H9 (cell line): ENCODE results near the gene STK25. TPM values are rescaled to one million over a fixed set of nuclear protein-coding genes. Genes with fewer than 3 reads are reported as not detected.

Source experiments
- DNase-seq: peaks from one replicate; pipeline ENCODE4 v3.0.0-alpha.2; 2017
- H2AFZ ChIP-seq: one replicate; pipeline ENCODE4 v1.6.1; 2013; ENCODE audit warnings: mild to moderate bottlenecking, low read length, control low read depth, moderate library complexity
- H2AK5ac ChIP-seq: 2 replicates; pipeline ENCODE4 v1.6.1; 2013; ENCODE audit warnings: low read length, control low read depth, mixed read lengths; ENCODE audit not compliant: insufficient read length
- H2BK120ac ChIP-seq: one replicate; pipeline ENCODE4 v1.6.1; 2013; ENCODE audit warnings: low read depth, mild to moderate bottlenecking, low read length, control low read depth, inconsistent platforms; ENCODE audit not compliant: poor library complexity, severe bottlenecking
- H2BK12ac ChIP-seq: 2 replicates; pipeline ENCODE4 v1.6.1; 2013; ENCODE audit warnings: low read length, control low read depth, mixed read lengths, low read depth; ENCODE audit not compliant: insufficient read length
- H2BK15ac ChIP-seq: 2 replicates; pipeline ENCODE4 v1.6.1; 2013; ENCODE audit warnings: low read depth, low read length, control low read depth
- H2BK20ac ChIP-seq: one replicate; pipeline ENCODE4 v1.6.1; 2013; ENCODE audit warnings: low read depth, mild to moderate bottlenecking, low read length, control low read depth, inconsistent platforms; ENCODE audit not compliant: poor library complexity, severe bottlenecking
- H2BK5ac ChIP-seq: 2 replicates; pipeline ENCODE4 v1.6.1; 2013; ENCODE audit warnings: low read length, control low read depth, mixed read lengths; ENCODE audit not compliant: insufficient read length
- H3K14ac ChIP-seq: 2 replicates; pipeline ENCODE4 v1.6.1; 2013; ENCODE audit warnings: low read length, control low read depth; ENCODE audit not compliant: insufficient read depth
- H3K18ac ChIP-seq: 2 replicates; pipeline ENCODE4 v1.6.1; 2013; ENCODE audit warnings: low read depth, mild to moderate bottlenecking, mixed read lengths, low read length, control low read depth; ENCODE audit not compliant: insufficient read length
- H3K23ac ChIP-seq: 2 replicates; pipeline ENCODE4 v1.6.1; 2013; ENCODE audit warnings: low read length, control low read depth, mixed read lengths, low read depth; ENCODE audit not compliant: insufficient read length
- H3K23me2 ChIP-seq: 2 replicates; pipeline ENCODE4 v1.6.1; 2013; ENCODE audit warnings: low read depth, mild to moderate bottlenecking, mixed read lengths, low read length, control low read depth; ENCODE audit not compliant: insufficient read length, poor library complexity, severe bottlenecking
- H3K27ac ChIP-seq: 2 replicates; pipeline ENCODE4 v1.5.1; 2013; ENCODE audit warnings: low read length, control low read depth, mixed read lengths, low read depth; ENCODE audit not compliant: insufficient read length
- H3K27me3 ChIP-seq: 2 replicates; pipeline ENCODE4 v1.6.1; 2013; ENCODE audit warnings: low read length, control low read depth, inconsistent platforms; ENCODE audit not compliant: insufficient read depth
- H3K4ac ChIP-seq: 2 replicates; pipeline ENCODE4 v1.6.1; 2013; ENCODE audit warnings: low read depth, mild to moderate bottlenecking, control low read depth, inconsistent platforms, low read length, moderate library complexity
- H3K4me1 ChIP-seq: 2 replicates; pipeline ENCODE4 v1.6.1; 2013; ENCODE audit warnings: low read length, control low read depth, inconsistent platforms; ENCODE audit not compliant: insufficient read depth
- H3K4me2 ChIP-seq: 2 replicates; pipeline ENCODE4 v1.6.1; 2013; ENCODE audit warnings: low read length, control low read depth, mixed read lengths; ENCODE audit not compliant: insufficient read length, insufficient read depth
- H3K56ac ChIP-seq: 2 replicates; pipeline ENCODE4 v1.6.1; 2013; ENCODE audit warnings: low read depth, mild to moderate bottlenecking, mixed read lengths, low read length, control low read depth; ENCODE audit not compliant: insufficient read length
- H3K79me1 ChIP-seq: 2 replicates; pipeline ENCODE4 v1.6.1; 2013; ENCODE audit warnings: low read depth, mild to moderate bottlenecking, moderate library complexity, low read length, control low read depth, inconsistent platforms; ENCODE audit not compliant: insufficient read depth, poor library complexity, severe bottlenecking
- H3K79me2 ChIP-seq: 2 replicates; pipeline ENCODE4 v1.6.1; 2013; ENCODE audit warnings: low read length, control low read depth, inconsistent platforms; ENCODE audit not compliant: insufficient read depth
- H3K9ac ChIP-seq: 2 replicates; pipeline ENCODE4 v1.6.1; 2013; ENCODE audit warnings: low read length, control low read depth, mixed read lengths; ENCODE audit not compliant: insufficient read length; ENCODE audit errors: extremely low read depth
- H3K9me3 ChIP-seq: one replicate; pipeline ENCODE4 v1.6.1; 2013; ENCODE audit warnings: low read depth, low read length, inconsistent platforms; ENCODE audit not compliant: control insufficient read depth
- H3T11ph ChIP-seq: one replicate; pipeline ENCODE4 v1.6.1; 2013; ENCODE audit warnings: mild to moderate bottlenecking, low read length, control low read depth, inconsistent platforms
- H4K20me1 ChIP-seq: one replicate; pipeline ENCODE4 v1.6.1; 2013; ENCODE audit not compliant: control insufficient read depth, insufficient read length, insufficient read depth
- H4K5ac ChIP-seq: 2 replicates; pipeline ENCODE4 v1.6.1; 2013; ENCODE audit warnings: low read depth, mild to moderate bottlenecking, mixed read lengths, low read length, control low read depth; ENCODE audit not compliant: insufficient read length
- H4K8ac ChIP-seq: replicated peaks from 2 replicates; pipeline ENCODE4 v1.6.1; 2013; ENCODE audit warnings: low read length, control low read depth, mixed read lengths, low read depth; ENCODE audit not compliant: insufficient read length
- H4K91ac ChIP-seq: 2 replicates; pipeline ENCODE4 v1.6.1; 2013; ENCODE audit warnings: low read depth, mild to moderate bottlenecking, moderate library complexity, mixed read lengths, low read length, control low read depth; ENCODE audit not compliant: insufficient read length
- H3K27ac Mint-ChIP-seq, 3 experiments: 2 replicates in 2 of 3; 3 replicates in 1 of 3; pipeline ENCODE4 v1.8.0; 2020 to 2021; ENCODE audit warnings: mixed read lengths in 3 of 3, mild to moderate bottlenecking in 1 of 3, moderate library complexity in 1 of 3
- H3K27me3 Mint-ChIP-seq: 2 replicates; pipeline ENCODE4 v1.8.0; 2021; ENCODE audit warnings: low read depth, mild to moderate bottlenecking, moderate library complexity, mixed read lengths
- H3K36me3 Mint-ChIP-seq, 3 experiments: 2 replicates in 2 of 3; 3 replicates in 1 of 3; pipeline ENCODE4 v1.8.0; 2020 to 2021; ENCODE audit warnings: low read depth in 3 of 3, mixed read lengths in 3 of 3; ENCODE audit not compliant: insufficient read depth in 1 of 3
- H3K4me1 Mint-ChIP-seq, 2 experiments: 2 replicates each; pipeline ENCODE4 v1.8.0; 2020; ENCODE audit warnings: mixed read lengths in 2 of 2
- H3K4me3 Mint-ChIP-seq, 2 experiments: 2 replicates in 1 of 2; 3 replicates in 1 of 2; pipeline ENCODE4 v1.8.0; 2020 to 2021; ENCODE audit warnings: mild to moderate bottlenecking in 2 of 2, mixed read lengths in 2 of 2, moderate library complexity in 1 of 2
- H3K9me3 Mint-ChIP-seq, 2 experiments: 2 replicates in 1 of 2; 3 replicates in 1 of 2; pipeline ENCODE4 v1.8.0; 2020; ENCODE audit warnings: mild to moderate bottlenecking in 2 of 2, mixed read lengths in 2 of 2, moderate library complexity in 1 of 2
- CTCF ChIP-seq: fragments of 200-600 bp; sonication (generic); conservative IDR thresholded peaks from 3 replicates; pipeline ENCODE4 v1.8.0; 2021; ENCODE audit warnings: antibody characterized with exemption, mild to moderate bottlenecking
- WGBS: extraction: QIAGEN DNeasy Blood & Tissue Kit; methylation state at CpG from one replicate; pipeline ENCODE4 v1.1.7; 2013; ENCODE audit warnings: missing lambda C conversion rate, low lambda C conversion rate, mixed read lengths; ENCODE audit not compliant: insufficient read length; ENCODE audit errors: extremely low coverage; 5-methylcytosine and 5-hydroxymethylcytosine counted together
- total RNA-seq: library from RNA; stranded (reverse); gene quantifications from 2 replicates; pipeline ENCODE4 v1.2.1, GENCODE V29; 2021

Gene STK25
- total RNA-seq, 1 experiment from 2014 or later = 189 TPM

GRCh38 chr2:241545523-241546473, 37.4 kb upstream of the STK25 start:
- H4K8ac ChIP-seq = no peak overlapping the region
- peaks cover 8% of the 10 kb centered on the region for H3K23me2 ChIP-seq
- H3K9me3 ChIP-seq = no peaks in the 10 kb centered on the region
- H3K4me1 ChIP-seq = no peaks in the 10 kb centered on the region
- Mint-ChIP-seq H3K4me1 (no peaks in the 10 kb centered on the region; a peak in 1 of 4 replicates), H3K4me3 (no peak overlapping the region), H3K36me3 (no peaks in the 10 kb centered on the region), H3K27me3 (peaks cover 31% of the 10 kb centered on the region), H3K9me3 (no peaks in the 10 kb centered on the region), H3K27ac (no peak overlapping the region)
- no peak overlapping the region for H3K23ac ChIP-seq
- no peak overlapping the region for H2AK5ac ChIP-seq
- H3K27ac ChIP-seq = no peak overlapping the region
- DNase-seq = no peak
- no peak overlapping the region for H3K18ac ChIP-seq
- H3K27me3 ChIP-seq = peaks cover 16% of the 10 kb centered on the region; the same call in 1 of the 2 replicates
- no peak overlapping the region for H2BK12ac ChIP-seq
- H3K79me2 ChIP-seq = no peaks in the 10 kb centered on the region
- H2BK120ac ChIP-seq = no peak overlapping the region
- no peaks in the 10 kb centered on the region for H3K79me1 ChIP-seq
- H3T11ph ChIP-seq = no peak overlapping the region
- H3K9ac ChIP-seq = no peak overlapping the region
- H3K56ac ChIP-seq = no peak overlapping the region
- H4K20me1 ChIP-seq = no peaks in the 10 kb centered on the region
- H3K4me2 ChIP-seq = no peak overlapping the region
- H2AFZ ChIP-seq = no peak overlapping the region
- no peak overlapping the region for H4K91ac ChIP-seq
- no peak overlapping the region for H2BK15ac ChIP-seq
- no peak overlapping the region for H4K5ac ChIP-seq
- H2BK20ac ChIP-seq = no peak overlapping the region
- no peak overlapping the region for H3K4ac ChIP-seq
- no peak for TF ChIP-seq CTCF
- H2BK5ac ChIP-seq = no peak overlapping the region
- WGBS = no CpG with 5 or more reads among the region's 12 CpGs
- H3K14ac ChIP-seq = no peak overlapping the region
